Tibial artery (tissue), 4 donors: ENCODE results near the gene LGALS1.
A peak's percentile ranks its signal among the peaks of the same experiment; 100 is the strongest.
"Not testable (repeated sequence)": the region's sequence is repeated elsewhere in the genome, so short reads cannot be mapped to it uniquely, and the experiment has no call there.

Experiments used
- DNase-seq, 2 donors: peaks; one replicate each; pipeline ENCODE4 v3.0.0-alpha.2; 2019
- H3K27ac ChIP-seq, 2 donors: fragments of 200-600 bp; sonication (generic) in 1 of 2; 1 replicate in 1 of 2; 2 replicates in 1 of 2; pipeline ENCODE4 v1.5.1; 2018 to 2019; ENCODE audit warnings: mild to moderate bottlenecking in 1 of 2
- H3K27me3 ChIP-seq, 2 donors: fragments of 200-600 bp; sonication (generic) in 1 of 2; one replicate each; pipeline versions ENCODE4 v1.5.1 to v1.6.0; 2016 to 2019
- H3K36me3 ChIP-seq, 3 donors: fragments of 200-600 bp; sonication (generic) in 2 of 3; one replicate each; pipeline ENCODE4 v1.5.1; 2016 to 2019; ENCODE audit warnings: mild to moderate bottlenecking in 2 of 3
- H3K4me1 ChIP-seq, 4 donors: fragments of 200-600 bp; sonication (generic) in 2 of 4; 1 replicate in 3 of 4; 2 replicates in 1 of 4; pipeline ENCODE4 v1.5.1; 2016 to 2019
- H3K4me3 ChIP-seq, 2 donors: fragments of 200-600 bp; sonication (generic) in 1 of 2; 1 replicate in 1 of 2; 2 replicates in 1 of 2; pipeline ENCODE4 v1.5.1; 2018 to 2019; ENCODE audit warnings: mild to moderate bottlenecking in 2 of 2
- H3K9me3 ChIP-seq, 3 donors: fragments of 200-600 bp; sonication (generic) in 1 of 3; one replicate each; pipeline ENCODE4 v1.5.1; 2016 to 2019
- intact Hi-C: fragments of 100-400 bp; cut with DNase I; formaldehyde crosslinking; loops from one replicate; pipeline ENCODE4 v1.15.0; 2023; ENCODE audit warnings: low total_unique reads
- TF ChIP-seq, protein P1 (sequence below), 2 experiments: fragments of 200-600 bp in 1 of 2; fragments of 450-650 bp in 1 of 2; IDR thresholded peaks; one replicate each; pipeline ENCODE4 v1.5.1; 2017 to 2019; ENCODE audit warnings: antibody characterized with exemption in 2 of 2, mild to moderate bottlenecking in 1 of 2, moderate library complexity in 1 of 2

LGALS1 gene

DNA sequence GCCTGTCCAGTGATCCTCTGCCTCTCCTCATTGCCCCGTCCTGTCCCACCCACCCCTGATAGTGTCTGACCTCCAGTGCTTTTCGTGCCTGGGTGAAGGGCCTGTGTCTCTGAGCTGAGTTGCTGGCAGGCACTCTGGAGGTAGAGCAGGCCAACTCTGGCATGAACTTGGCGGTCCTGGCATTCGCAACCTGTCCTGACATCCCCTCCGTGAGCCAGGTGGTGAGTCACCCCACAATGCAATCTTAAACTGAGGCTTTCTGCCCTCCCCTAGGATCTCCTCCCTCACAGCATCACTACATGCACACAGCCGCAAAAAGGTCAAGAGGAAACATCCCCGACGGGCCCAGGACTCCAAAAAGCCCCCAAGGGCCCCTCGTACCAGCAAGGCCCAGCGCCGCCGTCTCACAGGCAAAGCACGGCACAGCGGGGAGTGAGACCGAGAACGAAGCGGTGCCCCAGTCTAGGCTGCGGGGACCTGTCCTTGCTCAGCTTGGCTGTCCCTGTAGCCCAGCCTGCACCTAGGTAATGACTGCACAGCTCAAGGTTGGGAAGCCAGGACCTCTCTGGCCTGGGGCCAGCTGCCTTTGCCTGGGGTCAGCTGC lies 15.6 kb downstream of the LGALS1 start:
- Histone ChIP-seq H3K9me3 (no peaks in the 10 kb centered on the region), H3K27ac (no peak overlapping the region), H3K4me3 (no peak overlapping the region), H3K27me3 (no peaks in the 10 kb centered on the region), H3K4me1 (peaks cover 0 to 22% (median 19%) of the 10 kb centered on the region in 4 donors), H3K36me3 (peaks cover 31 to 50% (median 48%) of the 10 kb centered on the region in 3 donors)
- intact Hi-C loops, result no loop called here
- TF ChIP-seq, protein P1, sequence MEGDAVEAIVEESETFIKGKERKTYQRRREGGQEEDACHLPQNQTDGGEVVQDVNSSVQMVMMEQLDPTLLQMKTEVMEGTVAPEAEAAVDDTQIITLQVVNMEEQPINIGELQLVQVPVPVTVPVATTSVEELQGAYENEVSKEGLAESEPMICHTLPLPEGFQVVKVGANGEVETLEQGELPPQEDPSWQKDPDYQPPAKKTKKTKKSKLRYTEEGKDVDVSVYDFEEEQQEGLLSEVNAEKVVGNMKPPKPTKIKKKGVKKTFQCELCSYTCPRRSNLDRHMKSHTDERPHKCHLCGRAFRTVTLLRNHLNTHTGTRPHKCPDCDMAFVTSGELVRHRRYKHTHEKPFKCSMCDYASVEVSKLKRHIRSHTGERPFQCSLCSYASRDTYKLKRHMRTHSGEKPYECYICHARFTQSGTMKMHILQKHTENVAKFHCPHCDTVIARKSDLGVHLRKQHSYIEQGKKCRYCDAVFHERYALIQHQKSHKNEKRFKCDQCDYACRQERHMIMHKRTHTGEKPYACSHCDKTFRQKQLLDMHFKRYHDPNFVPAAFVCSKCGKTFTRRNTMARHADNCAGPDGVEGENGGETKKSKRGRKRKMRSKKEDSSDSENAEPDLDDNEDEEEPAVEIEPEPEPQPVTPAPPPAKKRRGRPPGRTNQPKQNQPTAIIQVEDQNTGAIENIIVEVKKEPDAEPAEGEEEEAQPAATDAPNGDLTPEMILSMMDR (IDR thresholded peaks at IDR 0.05), result no peak
- DNase-seq, result no peak

DNA sequence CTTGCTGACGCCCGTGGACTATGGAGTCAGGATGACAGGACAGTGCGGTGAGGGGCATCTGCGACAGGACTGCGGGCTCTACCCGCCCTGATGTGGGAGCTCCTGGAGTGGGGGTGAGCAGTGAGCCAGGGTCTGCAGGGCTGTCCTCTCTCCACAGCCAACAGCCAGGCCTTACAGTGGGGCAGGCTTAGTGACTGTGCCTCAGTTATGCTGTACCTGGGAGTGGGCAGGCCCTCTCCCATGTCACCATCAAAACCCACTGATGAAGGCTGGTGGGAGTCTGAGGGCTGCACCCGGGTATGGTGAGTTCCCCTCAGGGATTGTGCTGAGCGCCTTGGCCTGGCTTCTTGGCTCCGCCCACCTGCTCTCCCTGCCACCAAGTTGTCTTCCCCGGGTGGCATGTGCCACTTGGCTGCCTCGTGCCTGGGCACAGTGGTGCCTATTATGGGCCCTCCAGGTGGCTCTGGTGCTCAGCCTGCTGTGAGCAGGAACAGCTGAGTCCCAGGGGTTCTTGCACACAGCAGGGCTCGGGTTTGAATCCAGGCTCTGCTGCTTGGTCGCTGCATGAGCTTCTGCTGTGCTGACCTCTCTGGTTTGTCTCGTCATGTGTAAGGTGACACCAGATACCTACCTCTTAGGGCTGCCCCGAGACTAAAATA lies 17.3 kb downstream of the LGALS1 start:
- no peak overlapping the region for H3K4me3 ChIP-seq
- no peak overlapping the region for H3K27ac ChIP-seq
- peaks cover 0 to 22% (median 19%) of the 10 kb centered on the region in 4 donors for H3K4me1 ChIP-seq
- peaks cover 31 to 50% (median 48%) of the 10 kb centered on the region in 3 donors for H3K36me3 ChIP-seq
- H3K27me3 ChIP-seq, result no peaks in the 10 kb centered on the region
- H3K9me3 ChIP-seq, result no peaks in the 10 kb centered on the region
- TF ChIP-seq, protein P1 (IDR thresholded peaks at IDR 0.05), result no peak
- intact Hi-C loops, result no loop called here
- DNase-seq, result no peak

DNA sequence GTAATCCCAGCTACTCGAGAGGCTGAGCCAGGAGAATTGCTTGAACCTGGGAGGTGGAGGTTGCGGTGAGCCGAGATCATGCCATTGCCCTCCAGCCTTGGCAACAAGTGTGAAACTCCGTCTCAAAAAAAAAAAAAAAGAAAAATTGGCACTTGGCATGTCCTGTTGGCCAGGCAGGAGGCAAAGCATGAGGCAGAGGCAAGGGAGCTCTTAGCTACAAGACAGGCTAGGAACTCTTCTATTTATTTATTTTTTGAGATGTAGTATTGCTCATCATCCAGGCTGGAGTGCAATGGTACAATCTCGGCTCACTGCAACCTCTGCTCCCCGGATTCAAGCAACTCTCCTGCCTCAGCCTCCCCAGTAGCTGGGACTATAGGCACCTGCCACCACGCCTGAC lies 18.7 kb downstream of the LGALS1 start:
- Histone ChIP-seq H3K36me3 (peaks cover 31 to 39% (median 36%) of the 10 kb centered on the region in 3 donors), H3K4me1 (peaks cover 0 to 20% (median 17%) of the 10 kb centered on the region in 4 donors)
- H3K27me3 ChIP-seq, intact Hi-C loops, H3K9me3 ChIP-seq, H3K27ac ChIP-seq, DNase-seq, H3K4me3 ChIP-seq: not testable (repeated sequence)

DNA sequence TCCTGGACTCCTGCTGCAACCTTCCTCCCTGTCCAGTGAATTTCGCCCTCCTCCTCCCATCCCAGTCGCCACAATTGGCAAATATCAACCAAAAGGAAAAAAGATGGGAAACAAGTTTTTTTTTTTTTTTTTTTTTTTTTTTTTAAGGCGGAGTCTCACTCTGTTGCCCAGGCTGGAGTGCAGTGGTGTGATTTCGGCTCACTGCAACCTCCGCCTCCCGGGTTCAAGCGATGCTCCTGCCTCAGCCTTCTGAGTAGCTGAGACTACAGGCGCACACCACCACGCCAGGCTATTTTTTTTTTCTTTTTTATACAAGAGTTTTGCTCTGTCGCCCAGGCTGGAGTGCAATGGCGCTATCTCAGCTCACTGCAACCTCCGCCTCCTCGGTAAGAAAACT lies 20.8 kb downstream of the LGALS1 start:
- peaks cover 0 to 20% (median 17%) of the 10 kb centered on the region in 4 donors for H3K4me1 ChIP-seq
- intact Hi-C loops, H3K27me3 ChIP-seq, DNase-seq, H3K9me3 ChIP-seq: not testable (repeated sequence)
- H3K4me3 ChIP-seq, result peak overlapping the region; percentile 21 to 35
- peak overlapping the region; percentile 50 to 69 for H3K27ac ChIP-seq
- H3K36me3 ChIP-seq, result peaks cover 20 to 25% (median 23%) of the 10 kb centered on the region in 3 donors

DNA sequence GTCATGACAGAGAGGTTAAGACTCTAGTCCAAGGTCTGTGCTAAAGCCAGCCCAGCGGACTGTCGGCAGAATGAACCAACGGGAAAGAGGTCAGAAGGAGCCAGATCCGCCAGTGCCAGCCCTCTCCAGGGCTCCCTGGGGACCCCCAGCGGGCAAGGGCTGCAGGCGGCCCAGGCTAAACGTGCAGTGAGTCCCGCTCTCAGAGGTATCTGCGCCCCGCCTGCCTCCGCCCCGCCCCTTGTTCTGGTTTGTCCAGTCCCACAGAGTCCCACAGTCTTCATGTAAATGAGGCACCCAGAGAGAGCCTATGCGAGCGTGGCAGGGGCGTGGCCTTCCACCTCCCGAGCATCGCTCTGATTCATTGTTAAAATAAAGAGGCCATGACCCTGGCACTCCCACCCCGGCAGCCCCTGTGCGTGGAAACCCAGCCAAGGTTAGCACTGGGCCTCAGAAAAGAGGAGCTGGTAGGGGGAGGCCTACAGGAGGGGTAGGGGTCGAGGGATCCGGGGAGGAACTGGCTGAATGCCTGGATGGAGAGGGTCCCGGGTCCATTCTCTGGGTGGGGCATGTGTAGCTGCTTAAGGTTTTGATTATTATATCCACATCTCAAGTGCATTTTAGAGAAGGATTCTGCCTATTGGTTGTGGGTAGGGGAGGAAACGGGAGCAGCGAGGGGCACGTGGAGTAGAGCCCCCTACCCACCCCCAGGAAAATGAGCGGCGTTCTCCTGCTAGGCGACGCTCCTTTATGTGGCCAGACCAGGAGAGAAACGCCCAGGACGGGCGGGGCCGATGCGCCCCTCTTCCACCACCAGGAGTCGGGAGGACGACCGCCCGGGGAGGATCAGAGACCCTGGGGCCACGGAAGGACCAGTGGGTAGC lies 21.5 kb downstream of the LGALS1 start, which contains the start of gene TRIOBP:
Gene TRIOBP, plus strand, starts transcription at position 392 of the 881 bp plus-strand sequence. CDS start 4,318 bp downstream, outside the sequence.
- DNase-seq, result peak; percentile 95 to 97
- Histone ChIP-seq H3K4me1 (peaks cover 0 to 20% (median 17%) of the 10 kb centered on the region in 4 donors), H3K27ac (peak within 1 kb of the TSS; percentile 63 to 69), H3K36me3 (peaks cover 13 to 19% (median 16%) of the 10 kb centered on the region in 3 donors), H3K9me3 (no peaks in the 10 kb centered on the region), H3K27me3 (no peaks in the 10 kb centered on the region), H3K4me3 (peak within 1 kb of the TSS; percentile 21 to 35)
- intact Hi-C loops, result no loop called here
- TF ChIP-seq, protein P1 (IDR thresholded peaks at IDR 0.05), result peak; percentile 22 to 42

DNA sequence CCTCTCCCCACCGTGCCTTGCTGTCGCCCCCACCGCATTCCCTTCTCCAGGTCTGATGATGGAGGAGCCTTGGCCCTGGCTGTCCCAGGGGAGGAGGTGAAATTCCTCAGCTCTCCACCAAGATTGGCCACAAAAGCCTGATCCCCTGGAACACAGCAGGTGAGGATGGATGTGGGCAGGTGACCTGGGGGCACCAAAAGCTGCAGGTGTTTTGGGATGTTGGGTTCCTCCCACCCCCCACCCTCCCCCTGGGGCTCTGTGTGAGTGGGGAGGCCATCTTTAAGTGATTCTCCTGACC lies 22.1 kb downstream of the LGALS1 start:
- intact Hi-C loops, result no loop called here
- TF ChIP-seq, protein P1 (IDR thresholded peaks at IDR 0.05), result no peak
- Histone ChIP-seq H3K4me3 (no peak overlapping the region), H3K9me3 (no peaks in the 10 kb centered on the region), H3K27ac (peak overlapping the region; percentile 63 to 69), H3K4me1 (peaks cover 0 to 20% (median 17%) of the 10 kb centered on the region in 4 donors), H3K27me3 (no peaks in the 10 kb centered on the region), H3K36me3 (peaks cover 11 to 13% (median 12%) of the 10 kb centered on the region in 3 donors)
- DNase-seq, result no peak
